Fibroblast of pulmonary artery (primary cell): ENCODE results near the gene NTM.
A peak's percentile ranks its signal among the peaks of the same experiment; 100 is the strongest.

ENCODE experiments used
- DNase-seq: peaks from one replicate; pipeline ENCODE4 v3.0.0-alpha.2; 2010; ENCODE audit warnings: low read depth
- H3K4me3 ChIP-seq: replicated peaks from 2 replicates; pipeline ENCODE4 v1.5.1; 2011; ENCODE audit warnings: low read depth, mild to moderate bottlenecking, control low read depth, low read length, moderate library complexity
- CTCF ChIP-seq: IDR thresholded peaks from 2 replicates; pipeline ENCODE4 v1.5.1; 2011; ENCODE audit warnings: mild to moderate bottlenecking, control low read depth, low read length, inconsistent platforms; ENCODE audit errors: missing control alignments

The NTM gene

GRCh38 chr11:132154781-132155180 is 784.4 kb downstream of the NTM start:
- TF ChIP-seq CTCF = no peak
- no peak for DNase-seq
- no peak overlapping the region for H3K4me3 ChIP-seq

- no peak overlapping the region for H3K4me3 ChIP-seq
- peak; percentile 26 for DNase-seq
- TF ChIP-seq CTCF = peak; percentile 53
Observed at GRCh38 chr11:132158091-132158490, 787.7 kb downstream of the NTM start.

GRCh38 chr11:132158696-132159095 is 788.3 kb downstream of the NTM start:
- no peak for TF ChIP-seq CTCF
- DNase-seq = no peak
- no peak overlapping the region for H3K4me3 ChIP-seq

- no peak overlapping the region for H3K4me3 ChIP-seq
- no peak for TF ChIP-seq CTCF
- DNase-seq = no peak
Observed at GRCh38 chr11:132161403-132162078, 791.1 kb downstream of the NTM start.

- TF ChIP-seq CTCF = no peak
- no peak overlapping the region for H3K4me3 ChIP-seq
- no peak for DNase-seq
Observed at GRCh38 chr11:132168344-132168981, 798.0 kb downstream of the NTM start.

- no peak for DNase-seq
- H3K4me3 ChIP-seq = no peak overlapping the region
- TF ChIP-seq CTCF = no peak
Observed at GRCh38 chr11:132171031-132171430, 800.6 kb downstream of the NTM start.
